IPS-20b (cell line): ENCODE measurements around the gene OXLD1.

Experiments used
- H3K27ac ChIP-seq: one replicate; pipeline ENCODE4 v1.5.1; 2013; ENCODE audit warnings: low read length
- H3K27me3 ChIP-seq: 2 replicates; pipeline ENCODE4 v1.6.1; 2013; ENCODE audit warnings: mild to moderate bottlenecking, low read length, inconsistent platforms; ENCODE audit not compliant: insufficient read depth
- H3K36me3 ChIP-seq: 2 replicates; pipeline ENCODE4 v1.6.1; 2013; ENCODE audit warnings: low read depth, mild to moderate bottlenecking, inconsistent platforms, low read length, moderate library complexity; ENCODE audit not compliant: insufficient read depth
- H3K4me1 ChIP-seq: 2 replicates; pipeline ENCODE4 v1.6.1; 2013; ENCODE audit warnings: mild to moderate bottlenecking, control low read depth, inconsistent platforms, low read length, moderate library complexity; ENCODE audit not compliant: insufficient read depth
- H3K4me3 ChIP-seq: 2 replicates; pipeline ENCODE4 v1.5.1; 2013; ENCODE audit warnings: mild to moderate bottlenecking, low read length, inconsistent platforms
- H3K9ac ChIP-seq: 2 replicates; pipeline ENCODE4 v1.6.1; 2013; ENCODE audit warnings: low read depth, mild to moderate bottlenecking, inconsistent platforms, low read length, moderate library complexity
- H3K9me3 ChIP-seq: 2 replicates; pipeline ENCODE4 v1.6.1; 2013; ENCODE audit warnings: mild to moderate bottlenecking, low read depth, low read length, inconsistent platforms; ENCODE audit not compliant: insufficient read depth

The OXLD1 gene

DNA sequence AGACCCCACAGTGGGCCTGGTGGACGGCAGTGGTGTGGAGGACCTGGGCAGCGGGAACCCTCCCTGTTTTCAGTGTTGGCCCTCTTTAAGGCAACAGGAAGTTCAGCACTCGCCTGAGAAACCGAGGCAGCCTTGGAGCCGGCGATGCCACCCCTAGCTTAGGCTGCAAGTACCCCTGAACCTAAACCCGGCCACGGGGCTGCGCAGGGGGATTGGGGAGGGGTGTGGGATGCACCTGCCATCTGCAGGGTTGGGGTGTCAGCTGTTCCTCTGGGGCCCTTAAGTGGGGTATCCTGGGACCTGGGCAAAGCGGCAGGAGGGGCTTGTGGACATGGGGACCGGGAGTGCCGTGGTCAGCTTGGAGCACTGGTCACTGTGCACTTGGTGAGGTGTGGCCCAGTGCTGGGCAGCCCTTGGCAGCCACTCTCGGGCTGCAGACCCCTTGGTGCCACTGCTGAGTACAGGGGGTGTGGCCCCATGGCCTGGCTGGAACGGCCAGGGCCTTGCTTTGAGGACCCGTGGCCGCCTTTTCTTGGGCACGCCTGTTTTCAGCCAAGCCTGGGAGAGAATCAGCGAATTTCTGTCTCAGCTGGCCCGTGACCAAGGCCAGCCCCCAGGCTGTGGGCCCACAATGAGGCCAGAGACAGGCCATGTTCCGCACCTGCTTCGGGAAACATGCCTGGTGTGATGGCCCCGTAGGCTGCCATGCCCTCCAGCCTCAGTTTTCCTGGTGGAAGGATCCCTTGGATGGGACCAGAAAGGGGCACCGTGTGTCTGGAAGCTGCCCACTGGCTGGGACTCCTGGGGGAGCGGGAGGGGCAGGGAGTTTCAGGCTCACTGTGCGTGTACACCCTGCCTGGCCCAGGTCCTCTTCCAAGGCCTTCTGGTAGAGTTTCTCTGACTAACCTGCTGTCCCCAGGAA, 41.6 kb upstream of the OXLD1 start:
- Histone ChIP-seq H3K4me1 (peaks cover 12% of the 10 kb centered on the region; the same call in 1 of the 2 replicates), H3K27ac (no peak overlapping the region), H3K36me3 (peaks cover 35% of the 10 kb centered on the region), H3K9ac (no peak overlapping the region), H3K27me3 (peaks cover 14% of the 10 kb centered on the region; the same call in 1 of the 2 replicates), H3K9me3 (no peaks in the 10 kb centered on the region), H3K4me3 (no peak overlapping the region)

DNA sequence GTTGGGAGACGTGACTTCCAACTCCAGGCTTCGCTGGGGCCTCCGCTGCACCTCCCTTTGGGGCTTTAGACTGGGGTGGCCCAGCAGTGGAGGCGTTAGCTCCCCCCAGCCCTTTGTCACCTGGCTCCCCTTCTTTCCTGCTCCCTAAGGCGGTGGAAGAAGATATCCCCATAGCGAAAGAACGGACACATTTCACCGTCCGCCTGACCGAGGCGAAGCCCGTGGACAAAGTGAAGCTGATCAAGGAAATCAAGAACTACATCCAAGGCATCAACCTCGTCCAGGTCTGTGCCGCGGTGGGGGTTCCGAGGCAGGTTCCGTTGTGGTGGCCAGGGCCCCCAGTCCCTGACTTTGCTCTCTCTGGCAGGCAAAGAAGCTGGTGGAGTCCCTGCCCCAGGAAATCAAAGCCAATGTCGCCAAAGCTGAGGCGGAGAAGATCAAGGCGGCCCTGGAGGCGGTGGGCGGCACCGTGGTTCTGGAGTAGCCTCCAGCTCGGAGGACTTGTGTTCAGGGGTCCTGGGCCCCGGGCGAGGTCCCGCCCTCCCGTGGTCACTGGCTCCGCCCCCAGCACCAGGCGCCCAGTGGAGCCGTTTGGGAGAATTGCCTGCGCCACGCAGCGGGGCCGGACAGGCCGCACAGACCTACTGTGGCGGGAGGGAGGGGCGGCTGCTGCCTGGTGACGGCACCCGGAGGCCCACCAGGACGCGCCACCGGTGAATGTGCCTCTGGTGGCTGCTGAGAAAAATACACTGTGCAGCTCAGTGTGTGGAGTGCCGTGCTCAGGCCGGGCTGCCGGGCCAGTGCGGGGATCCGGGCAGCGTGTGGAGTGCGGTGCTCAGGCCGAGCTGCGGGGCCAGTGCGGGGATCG, 40.6 kb upstream of the OXLD1 start:
- Histone ChIP-seq H3K9ac (no peak overlapping the region), H3K36me3 (peaks cover 35% of the 10 kb centered on the region), H3K27me3 (peaks cover 14% of the 10 kb centered on the region; the same call in 1 of the 2 replicates), H3K27ac (no peak overlapping the region), H3K4me1 (peaks cover 11% of the 10 kb centered on the region; the same call in 1 of the 2 replicates), H3K9me3 (no peaks in the 10 kb centered on the region), H3K4me3 (no peak overlapping the region)

DNA sequence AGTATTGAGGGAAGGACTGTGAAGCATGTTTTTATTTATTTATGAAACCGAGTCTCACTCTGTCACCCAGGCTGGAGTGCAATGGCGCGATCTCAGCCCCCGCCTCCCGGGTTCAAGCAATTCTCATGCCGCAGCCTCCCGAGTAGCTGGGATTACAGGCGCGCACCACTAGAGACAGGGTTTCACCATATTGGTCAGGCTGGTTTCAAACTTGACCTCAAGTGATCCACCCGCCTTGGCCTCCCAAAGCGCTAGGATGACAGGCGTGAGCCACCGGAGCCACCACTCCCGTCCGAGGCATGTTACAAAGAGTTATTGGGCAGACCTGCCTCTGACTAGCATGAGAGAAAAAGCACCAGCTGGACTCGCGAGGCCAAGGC, 39.8 kb upstream of the OXLD1 start:
- H3K9ac ChIP-seq = no peak overlapping the region
- H3K4me1 ChIP-seq = peaks cover 10% of the 10 kb centered on the region
- peaks cover 11% of the 10 kb centered on the region; the same call in 1 of the 2 replicates for H3K27me3 ChIP-seq
- no peaks in the 10 kb centered on the region for H3K9me3 ChIP-seq
- H3K27ac ChIP-seq = no peak overlapping the region
- peaks cover 42% of the 10 kb centered on the region for H3K36me3 ChIP-seq
- H3K4me3 ChIP-seq = no peak overlapping the region

DNA sequence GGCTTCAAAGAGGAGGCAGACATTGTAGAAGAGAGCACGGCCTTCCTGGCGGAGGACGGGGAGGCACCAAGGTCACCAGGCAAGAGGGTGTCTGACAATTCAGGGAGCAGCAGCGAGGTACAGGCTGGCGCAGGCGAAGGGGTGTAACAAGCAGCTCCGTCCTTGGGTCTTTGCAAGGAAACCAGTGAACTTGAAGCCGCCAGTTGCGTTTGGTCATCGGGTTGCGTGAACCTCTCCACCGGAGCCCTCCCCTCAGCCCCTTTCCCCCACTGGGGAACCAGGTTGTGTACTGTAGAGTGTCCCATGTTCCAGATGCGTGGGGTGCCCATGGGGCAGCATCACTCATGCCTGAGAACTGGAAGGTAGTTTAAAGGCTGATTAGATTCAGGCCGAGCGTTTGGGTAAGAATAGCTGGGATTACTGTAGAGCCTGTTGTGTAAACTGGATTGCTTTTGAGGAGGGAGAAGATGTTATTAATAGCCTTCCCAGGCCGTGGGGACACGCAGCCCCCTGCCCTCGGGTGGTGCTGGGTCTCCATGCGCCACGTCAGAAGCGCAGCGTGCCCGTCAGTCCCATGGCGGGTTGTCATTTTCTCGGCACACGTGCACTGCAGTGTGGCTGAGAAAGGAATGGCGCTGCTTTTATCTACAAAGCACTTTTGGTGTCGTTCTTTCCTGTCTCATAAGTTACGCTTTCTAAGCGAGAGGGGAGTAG, 39.3 kb upstream of the OXLD1 start:
- Histone ChIP-seq H3K4me1 (peaks cover 4% of the 10 kb centered on the region), H3K4me3 (no peak overlapping the region), H3K9ac (no peak overlapping the region), H3K27me3 (peaks cover 5% of the 10 kb centered on the region; the same call in 1 of the 2 replicates), H3K9me3 (no peaks in the 10 kb centered on the region), H3K27ac (no peak overlapping the region), H3K36me3 (peaks cover 48% of the 10 kb centered on the region)

DNA sequence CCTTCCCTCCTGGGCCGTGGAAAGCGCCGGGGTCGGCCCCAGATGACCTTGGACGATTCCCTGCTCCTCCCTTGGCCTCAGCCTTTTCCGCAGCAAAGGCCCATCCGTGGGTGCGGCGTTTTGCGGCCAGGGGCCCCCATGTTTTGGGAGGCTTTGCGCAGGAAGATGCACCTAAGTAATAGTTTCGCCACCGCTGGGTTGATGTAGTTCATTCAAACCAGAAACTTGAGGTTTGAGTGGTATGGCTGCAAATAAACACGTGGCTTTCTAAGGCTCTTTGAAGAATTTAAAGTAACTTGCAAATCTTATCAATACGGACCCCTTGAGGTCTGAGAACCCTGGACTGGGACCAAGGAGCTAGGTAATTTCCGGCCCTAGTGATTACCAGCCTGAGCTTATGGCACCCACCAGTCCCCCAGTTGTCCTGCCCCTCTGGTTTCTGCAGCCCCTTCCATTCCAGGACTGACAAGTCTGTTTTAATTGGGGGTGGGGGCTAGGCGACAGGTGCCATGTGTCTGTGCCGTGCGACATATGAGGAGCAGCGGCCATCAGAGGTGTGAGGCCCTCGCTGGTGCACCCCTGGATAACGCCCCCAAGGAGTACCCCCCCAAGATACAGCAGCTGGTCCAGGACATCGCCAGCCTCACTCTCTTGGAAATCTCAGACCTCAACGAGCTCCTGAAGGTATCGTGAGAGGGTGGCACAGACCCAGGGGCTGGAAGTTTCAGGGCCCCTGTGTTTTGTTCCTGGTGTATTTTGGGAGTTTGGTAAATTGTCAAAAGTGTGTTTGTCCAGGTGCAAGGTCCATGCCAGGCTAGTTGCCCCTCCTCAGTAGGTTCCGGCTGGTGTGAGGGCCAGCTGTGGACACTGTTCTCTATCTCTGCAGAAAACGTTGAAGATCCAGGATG, 37.6 kb upstream of the OXLD1 start:
- H3K9ac ChIP-seq = peak overlapping the region; percentile 96
- H3K4me1 ChIP-seq = no peaks in the 10 kb centered on the region; the same call in 1 of the 2 replicates
- no peaks in the 10 kb centered on the region for H3K9me3 ChIP-seq
- H3K27me3 ChIP-seq = no peaks in the 10 kb centered on the region
- peaks cover 53% of the 10 kb centered on the region for H3K36me3 ChIP-seq
- H3K4me3 ChIP-seq = peak overlapping the region; percentile 97
- peak overlapping the region; percentile 81 for H3K27ac ChIP-seq

DNA sequence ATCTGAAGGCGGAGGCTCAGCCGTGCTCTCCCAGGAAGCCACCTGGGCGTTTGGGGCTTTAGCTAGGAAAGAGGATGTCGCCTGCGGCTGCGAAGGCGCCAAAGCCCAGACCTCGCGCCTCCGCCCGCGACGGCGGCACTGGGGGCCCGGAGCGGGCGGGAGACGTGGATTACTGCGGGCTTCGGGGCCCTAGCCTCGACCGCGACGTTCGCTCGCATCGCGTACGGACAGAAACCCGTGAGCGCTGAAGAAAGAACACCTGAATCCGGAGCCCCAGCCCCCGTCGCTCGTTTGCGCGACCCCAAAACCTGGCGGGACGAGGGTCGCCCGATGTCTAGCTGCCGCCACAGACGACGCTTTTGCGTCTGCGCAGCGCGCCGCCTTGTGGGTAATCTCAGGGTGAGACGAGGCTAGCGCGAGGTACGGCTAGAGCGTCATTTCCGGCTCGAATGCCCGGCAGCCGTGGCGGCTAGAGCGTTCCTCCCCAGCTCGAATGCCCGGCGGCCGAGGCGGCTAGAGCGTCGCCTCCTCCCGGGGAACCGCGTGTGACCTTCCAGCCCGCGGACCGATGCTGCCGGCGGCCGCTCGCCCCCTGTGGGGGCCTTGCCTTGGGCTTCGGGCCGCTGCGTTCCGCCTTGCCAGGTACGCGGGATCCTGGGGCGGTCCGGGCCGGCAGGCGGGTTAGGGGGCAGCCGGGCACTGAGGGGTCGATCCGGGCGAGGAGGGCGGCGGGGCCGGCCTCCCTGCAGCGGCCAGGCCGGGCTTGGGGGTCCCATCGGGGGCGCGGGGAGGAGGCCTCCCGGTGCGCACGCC, 36.7 kb upstream of the OXLD1 start, which contains the start of gene MRPL12:
MRPL12 (plus strand) TSS at position 434 of the 813 bp plus-strand sequence; CDS start at position 569, 135 bp downstream.
- Histone ChIP-seq H3K36me3 (peaks cover 61% of the 10 kb centered on the region), H3K4me1 (no peaks in the 10 kb centered on the region; the same call in 1 of the 2 replicates), H3K9ac (peak within 1 kb of the TSS; percentile 96), H3K27ac (peak within 1 kb of the TSS; percentile 81), H3K4me3 (peak within 1 kb of the TSS; percentile 97), H3K9me3 (no peaks in the 10 kb centered on the region), H3K27me3 (no peaks in the 10 kb centered on the region)

DNA sequence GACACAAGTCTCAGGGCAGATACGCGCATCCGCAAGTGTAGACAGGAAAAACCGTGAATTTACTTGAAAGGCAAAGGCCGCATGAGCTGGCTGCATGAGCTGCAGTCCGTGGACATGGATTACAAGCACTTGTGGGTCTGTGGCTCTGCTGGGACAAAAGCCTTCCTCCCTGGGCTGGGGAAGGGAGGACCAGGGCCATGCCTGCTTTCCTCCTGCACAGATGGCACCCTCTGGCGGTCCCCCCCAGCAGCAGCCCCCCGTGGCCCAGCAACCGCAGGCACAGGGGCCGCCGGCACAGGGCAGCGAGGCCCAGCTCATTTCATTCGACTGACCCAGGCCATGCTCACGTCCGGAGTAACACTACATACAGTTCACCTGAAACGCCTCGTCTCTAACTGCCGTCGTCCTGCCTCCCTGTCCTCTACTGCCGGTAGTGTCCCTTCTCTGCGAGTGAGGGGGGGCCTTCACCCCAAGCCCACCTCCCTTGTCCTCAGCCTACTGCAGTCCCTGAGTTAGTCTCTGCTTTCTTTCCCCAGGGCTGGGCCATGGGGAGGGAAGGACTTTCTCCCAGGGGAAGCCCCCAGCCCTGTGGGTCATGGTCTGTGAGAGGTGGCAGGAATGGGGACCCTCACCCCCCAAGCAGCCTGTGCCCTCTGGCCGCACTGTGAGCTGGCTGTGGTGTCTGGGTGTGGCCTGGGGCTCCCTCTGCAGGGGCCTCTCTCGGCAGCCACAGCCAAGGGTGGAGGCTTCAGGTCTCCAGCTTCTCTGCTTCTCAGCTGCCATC, 35.1 kb upstream of the OXLD1 start:
- H3K4me1 ChIP-seq = no peaks in the 10 kb centered on the region; the same call in 1 of the 2 replicates
- no peaks in the 10 kb centered on the region for H3K9me3 ChIP-seq
- no peak overlapping the region for H3K27ac ChIP-seq
- H3K36me3 ChIP-seq = peaks cover 62% of the 10 kb centered on the region
- H3K9ac ChIP-seq = peak overlapping the region; percentile 96; the same call in 1 of the 2 replicates
- peak overlapping the region; percentile 97; the same call in 1 of the 2 replicates for H3K4me3 ChIP-seq
- H3K27me3 ChIP-seq = no peaks in the 10 kb centered on the region

GRCh38 chr17:81700353-81701287, 34.2 kb upstream of the OXLD1 start:
- Histone ChIP-seq H3K27me3 (no peaks in the 10 kb centered on the region), H3K36me3 (peaks cover 61% of the 10 kb centered on the region), H3K9me3 (no peaks in the 10 kb centered on the region), H3K4me3 (no peak overlapping the region), H3K4me1 (no peaks in the 10 kb centered on the region; the same call in 1 of the 2 replicates), H3K9ac (no peak overlapping the region), H3K27ac (no peak overlapping the region)
